Adrenal gland (tissue), 5 donors: ENCODE data around the gene CEP162.

Experiments
- POLR2A ChIP-seq, 2 donors: fragments of 450-650 bp; IDR thresholded peaks; one replicate each; pipeline ENCODE4 v1.6.1; 2017; ENCODE audit warnings: antibody characterized with exemption in 2 of 2, mild to moderate bottlenecking in 2 of 2, moderate library complexity in 1 of 2
- TF ChIP-seq, protein P1 (sequence below), 6 experiments: fragments of 450-650 bp in 4 of 6; fragments of 200-600 bp in 2 of 6; sonication (generic) in 1 of 6; IDR thresholded peaks; 1 replicate in 5 of 6; 2 replicates in 1 of 6; pipeline versions ENCODE4 v1.5.1 to v1.8.0; 2016 to 2021; ENCODE audit warnings: antibody characterized with exemption in 6 of 6, mild to moderate bottlenecking in 2 of 6, moderate library complexity in 1 of 6
- donor health status: DM: no; HTN: no; CAD: no.

DNA sequence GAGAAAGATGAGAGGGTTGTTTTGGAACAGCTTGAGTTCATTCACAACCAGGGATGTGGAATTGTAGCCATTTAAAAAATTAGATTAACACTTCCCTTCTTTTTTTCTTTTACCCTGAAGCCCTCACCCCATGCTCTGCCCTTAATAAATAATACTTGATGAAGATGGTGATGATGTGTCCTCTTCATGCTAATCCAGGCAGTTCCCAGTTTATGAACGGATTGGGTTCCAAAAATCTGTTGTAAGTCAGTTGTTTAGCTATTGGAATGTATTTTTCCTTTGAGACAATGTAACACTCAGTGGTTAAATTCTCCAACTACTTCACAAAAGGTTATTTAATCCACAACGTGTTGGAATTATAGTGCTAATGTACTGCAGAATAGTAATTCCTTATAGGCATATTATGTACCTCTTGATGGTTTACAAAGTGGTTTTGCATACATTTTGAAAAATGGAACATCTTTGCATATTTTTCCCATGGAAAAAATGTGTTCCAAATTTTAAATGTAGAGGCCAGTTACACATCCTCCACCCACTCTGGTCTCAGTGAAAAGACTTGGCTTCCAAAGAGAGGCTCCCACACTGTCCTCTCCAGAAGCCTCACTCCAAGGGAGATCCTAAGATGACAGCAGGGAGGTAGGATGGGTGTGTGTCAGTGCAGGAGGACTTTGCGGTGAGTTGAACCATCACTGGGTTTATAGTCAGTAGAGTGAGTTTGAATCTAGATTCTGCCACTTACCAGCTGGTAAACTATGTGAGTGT lies 45.8 kb upstream of the CEP162 start:
- no peak for TF ChIP-seq POLR2A (IDR thresholded peaks at IDR 0.05)
- TF ChIP-seq, protein P1, sequence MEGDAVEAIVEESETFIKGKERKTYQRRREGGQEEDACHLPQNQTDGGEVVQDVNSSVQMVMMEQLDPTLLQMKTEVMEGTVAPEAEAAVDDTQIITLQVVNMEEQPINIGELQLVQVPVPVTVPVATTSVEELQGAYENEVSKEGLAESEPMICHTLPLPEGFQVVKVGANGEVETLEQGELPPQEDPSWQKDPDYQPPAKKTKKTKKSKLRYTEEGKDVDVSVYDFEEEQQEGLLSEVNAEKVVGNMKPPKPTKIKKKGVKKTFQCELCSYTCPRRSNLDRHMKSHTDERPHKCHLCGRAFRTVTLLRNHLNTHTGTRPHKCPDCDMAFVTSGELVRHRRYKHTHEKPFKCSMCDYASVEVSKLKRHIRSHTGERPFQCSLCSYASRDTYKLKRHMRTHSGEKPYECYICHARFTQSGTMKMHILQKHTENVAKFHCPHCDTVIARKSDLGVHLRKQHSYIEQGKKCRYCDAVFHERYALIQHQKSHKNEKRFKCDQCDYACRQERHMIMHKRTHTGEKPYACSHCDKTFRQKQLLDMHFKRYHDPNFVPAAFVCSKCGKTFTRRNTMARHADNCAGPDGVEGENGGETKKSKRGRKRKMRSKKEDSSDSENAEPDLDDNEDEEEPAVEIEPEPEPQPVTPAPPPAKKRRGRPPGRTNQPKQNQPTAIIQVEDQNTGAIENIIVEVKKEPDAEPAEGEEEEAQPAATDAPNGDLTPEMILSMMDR (IDR thresholded peaks at IDR 0.05): no peak
